HG03139 (cell line): ENCODE measurements around the gene SEMA5A.
A peak's percentile ranks its signal among the peaks of the same experiment; 100 is the strongest.

Source experiments
- ATAC-seq: cut with Tn5 transposase; IDR thresholded peaks from one replicate; pipeline ENCODE4 v1.9.1; 2021; ENCODE audit not compliant: unreplicated experiment

The SEMA5A gene

DNA sequence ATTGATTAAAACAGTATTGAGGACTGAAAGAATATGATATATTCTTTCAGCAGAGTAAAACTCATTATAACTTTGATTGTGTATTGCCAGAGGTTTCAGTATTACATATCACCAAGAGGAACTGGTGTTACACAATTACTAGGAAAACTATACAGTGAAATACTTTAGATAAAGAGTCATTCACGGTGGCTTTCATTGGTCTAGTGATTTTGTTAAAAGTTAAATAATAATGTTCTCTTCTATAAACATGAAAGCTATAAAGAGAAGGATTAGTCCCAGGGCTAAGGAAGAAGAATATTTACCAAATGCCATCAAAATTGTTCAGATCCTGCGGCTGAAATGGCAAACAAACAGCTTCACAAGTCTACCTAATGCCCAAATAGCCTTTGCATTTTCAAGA, 306.2 kb downstream of the SEMA5A start:
- no peak for ATAC-seq

DNA sequence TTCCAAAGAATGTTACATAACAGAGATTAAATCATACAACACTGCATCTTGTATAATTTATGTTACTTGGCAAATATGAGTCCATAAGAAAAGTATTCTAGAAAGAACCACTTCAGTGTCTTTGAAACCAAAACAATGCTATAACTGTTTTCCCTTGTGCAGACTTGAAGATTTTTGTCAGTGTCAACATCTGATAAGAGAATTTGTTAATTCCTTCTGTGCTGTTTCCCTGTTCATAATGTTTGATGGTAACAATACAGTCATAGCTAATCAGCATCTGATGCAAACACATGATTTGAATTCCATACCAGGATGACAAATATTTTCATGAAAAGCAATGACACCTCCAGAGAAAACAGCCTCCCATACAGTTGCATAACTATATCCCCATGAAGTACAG, 306.8 kb downstream of the SEMA5A start:
- no peak for ATAC-seq

DNA sequence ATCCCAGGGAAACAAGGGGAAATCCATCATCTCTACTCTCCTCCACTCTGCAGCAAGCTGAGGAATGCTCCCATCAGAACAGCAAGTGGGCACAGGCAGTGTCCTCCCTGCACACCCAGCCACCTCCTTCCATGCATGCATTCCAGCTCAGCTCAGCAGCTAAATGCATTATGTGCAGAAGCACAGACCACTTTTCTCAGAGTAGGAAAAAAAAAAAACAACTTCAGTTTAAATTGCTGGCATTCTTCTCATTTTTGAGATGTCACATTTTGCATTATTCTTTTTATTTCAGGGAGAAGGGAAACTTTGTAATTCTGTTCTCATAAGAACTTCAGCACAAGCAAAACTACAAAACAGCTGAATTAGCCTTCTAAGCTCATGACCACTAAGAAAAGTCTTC, 312.2 kb downstream of the SEMA5A start:
- ATAC-seq = no peak

DNA sequence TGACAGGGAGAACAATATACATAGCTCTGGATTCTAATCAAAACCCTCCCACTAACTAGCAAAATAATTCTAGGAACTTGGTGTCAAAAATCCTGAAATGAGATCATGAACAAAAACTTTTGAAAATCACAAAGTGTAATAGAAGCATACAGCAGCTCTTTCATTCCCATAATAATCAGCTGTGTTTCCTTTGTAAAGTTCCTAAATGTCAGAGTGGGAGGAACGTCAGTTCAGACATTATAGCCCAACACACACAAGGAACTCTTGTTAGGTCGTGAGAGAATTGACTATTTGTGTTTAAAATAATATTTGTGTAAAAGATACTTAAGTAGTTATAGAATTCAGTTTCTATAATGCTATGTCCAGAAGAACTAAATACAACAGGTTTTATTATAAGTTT, 312.8 kb downstream of the SEMA5A start:
- ATAC-seq = no peak

DNA sequence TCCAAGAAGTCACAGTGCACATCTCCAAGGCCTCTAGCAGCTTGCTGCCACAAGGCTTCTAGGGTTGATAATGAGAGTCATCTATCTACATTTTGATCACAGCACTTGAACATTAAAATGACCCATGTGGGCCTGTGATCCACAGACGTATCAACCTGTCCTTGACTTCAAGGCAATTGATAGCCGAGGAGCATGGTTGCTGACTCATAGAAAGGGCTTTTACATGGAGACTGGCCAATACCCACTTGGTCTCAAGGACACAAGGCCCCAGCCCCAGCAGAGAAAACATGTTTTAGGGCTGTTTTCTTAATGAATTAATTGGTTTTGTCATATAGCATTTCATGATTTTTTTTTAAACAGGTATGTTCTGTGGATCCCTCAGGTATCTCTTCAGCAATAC, 314.0 kb downstream of the SEMA5A start:
- ATAC-seq = no peak

DNA sequence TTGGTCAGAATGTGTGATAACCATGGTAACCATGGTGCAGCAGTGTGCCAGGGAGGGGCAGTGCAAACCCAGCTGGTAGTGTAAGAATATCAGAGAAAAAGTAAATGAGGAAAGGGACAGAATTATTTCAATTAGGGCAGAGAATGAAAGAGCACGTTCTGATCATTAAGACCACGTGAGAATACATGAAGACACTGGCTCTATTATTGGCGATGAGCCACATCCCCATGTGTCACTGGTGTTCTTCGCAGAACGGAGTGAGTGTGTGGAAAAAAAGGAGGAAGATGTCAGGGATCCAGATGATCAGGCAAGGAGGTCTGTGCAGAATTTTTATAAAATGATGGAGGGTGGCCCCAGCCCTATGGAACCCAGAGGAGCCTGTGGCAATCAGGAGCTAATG, 315.5 kb downstream of the SEMA5A start:
- no peak for ATAC-seq

DNA sequence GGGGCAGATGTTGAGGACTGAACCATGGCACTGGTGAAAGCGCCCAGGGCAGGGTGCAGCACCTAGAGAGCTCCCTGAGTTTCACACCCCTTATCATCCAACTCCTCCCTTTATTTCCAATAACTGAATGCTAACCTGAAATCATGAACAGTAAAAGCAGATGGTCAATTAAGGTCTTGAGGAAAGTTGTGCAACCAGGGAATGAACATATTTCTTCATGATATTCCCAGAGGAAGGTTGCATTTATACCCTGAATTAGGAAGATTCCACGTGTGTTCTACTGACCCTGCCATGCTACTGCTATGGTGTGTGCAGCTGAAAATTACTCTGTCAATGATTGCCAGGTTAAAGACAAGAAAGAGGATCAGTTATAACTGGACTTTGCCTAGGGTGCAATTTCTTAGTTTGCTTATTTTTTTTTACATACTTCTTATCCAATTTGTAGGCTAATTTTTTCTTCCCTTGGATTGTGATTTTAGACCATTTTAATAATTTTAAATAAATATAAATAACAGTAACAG, 319.8 kb downstream of the SEMA5A start:
- no peak for ATAC-seq

DNA sequence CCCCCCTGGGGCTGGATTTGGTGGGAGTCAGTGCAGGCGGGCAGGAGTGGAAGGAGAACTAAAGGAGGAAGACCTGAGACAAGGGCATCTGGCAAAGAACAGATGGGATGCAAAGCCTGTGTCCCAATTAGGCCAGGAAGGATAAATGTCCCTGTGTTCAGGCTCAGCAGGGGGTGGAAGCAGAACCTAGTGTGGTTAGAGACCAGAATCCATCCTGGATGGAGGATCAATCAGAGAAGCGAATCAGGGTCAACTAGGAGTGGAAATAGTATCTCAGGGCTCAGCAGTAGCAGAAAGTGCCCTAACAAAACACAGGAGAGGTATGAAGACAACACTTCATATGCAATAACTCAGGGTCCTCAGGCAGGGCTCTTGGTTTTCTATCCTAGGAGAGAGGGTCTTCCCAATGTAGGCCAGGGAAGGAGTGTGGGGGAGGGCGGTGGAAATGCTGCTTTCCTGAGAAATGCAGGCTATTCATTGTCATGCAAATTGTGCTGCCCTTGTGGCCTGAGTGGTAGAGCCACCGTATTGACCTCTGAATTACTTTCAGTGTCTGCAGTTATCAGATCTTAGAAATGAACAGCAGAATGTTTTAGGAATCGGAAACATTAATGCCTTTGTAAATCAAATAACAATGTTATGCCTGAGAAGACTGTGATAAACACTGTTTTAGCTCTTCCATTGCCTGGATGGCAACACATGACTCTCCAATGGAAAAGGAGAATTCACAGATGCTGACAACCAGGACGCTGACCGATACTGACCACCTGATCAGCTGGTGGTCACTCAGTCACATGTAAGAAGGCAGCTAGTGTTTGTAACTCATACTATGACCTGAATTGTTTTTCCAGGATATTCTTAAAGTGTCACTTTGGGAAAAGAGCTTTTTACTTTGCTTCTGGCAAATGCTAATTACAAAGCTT, 323.6 kb downstream of the SEMA5A start:
- no peak for ATAC-seq

DNA sequence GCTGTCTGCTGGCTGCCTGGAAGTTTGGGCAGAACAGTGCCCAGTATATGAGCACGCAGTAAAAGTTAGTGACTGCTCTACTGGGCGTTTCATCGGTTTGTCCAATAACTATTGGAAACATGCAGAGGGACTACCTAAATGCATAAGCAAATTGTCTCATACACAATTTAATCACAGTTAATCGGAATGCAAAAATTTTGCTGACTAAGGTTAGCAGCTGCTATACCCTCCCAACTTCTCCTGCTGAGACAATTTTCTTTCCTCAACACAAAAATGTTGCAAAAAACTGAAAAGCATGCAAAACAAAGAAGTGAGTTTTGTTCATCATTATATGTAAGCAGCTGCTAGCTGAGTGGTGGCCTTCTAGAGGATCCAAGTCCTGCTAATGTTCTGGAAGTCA, 327.5 kb downstream of the SEMA5A start:
- ATAC-seq = no peak

DNA sequence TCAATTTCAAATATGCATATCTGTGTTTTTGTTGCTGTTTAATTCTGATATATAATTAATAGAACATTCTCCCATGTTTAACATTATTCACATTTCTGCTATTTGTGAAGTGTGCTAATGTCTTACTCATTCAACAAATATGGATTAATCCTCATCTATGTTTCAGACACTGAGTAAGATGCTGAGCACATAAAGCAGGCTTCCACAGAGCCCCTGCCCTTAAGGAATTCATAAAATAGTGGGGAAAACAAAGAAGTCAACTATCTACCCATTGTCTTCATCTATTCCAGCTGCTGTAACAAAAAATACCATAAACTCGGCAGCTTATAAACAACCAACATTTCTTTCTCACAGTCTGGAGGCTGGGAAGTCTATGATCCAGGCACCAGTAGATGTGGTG, 333.3 kb downstream of the SEMA5A start:
- ATAC-seq = no peak

DNA sequence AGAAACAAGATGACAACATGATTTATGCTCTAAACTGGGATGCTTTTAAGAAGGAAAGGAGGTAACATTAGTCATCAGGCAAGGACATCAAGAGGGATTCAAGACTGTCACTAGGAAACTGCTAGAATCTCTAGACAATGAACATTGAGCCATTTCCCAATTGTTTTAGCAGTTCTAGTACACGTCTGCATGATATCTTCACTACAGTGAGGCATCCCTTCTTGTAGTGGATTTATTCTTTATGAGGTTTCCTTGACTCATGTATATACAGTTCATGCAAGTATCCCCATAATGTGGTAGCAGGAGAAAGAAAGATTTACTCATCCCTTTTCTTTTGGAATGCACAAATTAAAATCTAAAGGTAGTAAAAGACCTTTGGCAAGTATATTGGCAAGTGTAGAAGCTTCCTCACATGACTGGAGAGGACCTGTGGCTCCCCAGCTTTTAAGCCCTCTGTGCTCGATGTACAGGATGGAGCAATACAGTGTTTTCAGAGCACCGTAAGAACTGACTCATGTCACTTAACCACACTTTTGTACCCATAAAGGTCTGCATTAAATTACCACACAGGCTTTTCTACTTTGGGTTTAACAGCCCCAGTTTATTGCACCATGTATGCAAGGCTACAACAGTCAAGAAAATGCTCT, 335.9 kb downstream of the SEMA5A start:
- ATAC-seq = no peak

DNA sequence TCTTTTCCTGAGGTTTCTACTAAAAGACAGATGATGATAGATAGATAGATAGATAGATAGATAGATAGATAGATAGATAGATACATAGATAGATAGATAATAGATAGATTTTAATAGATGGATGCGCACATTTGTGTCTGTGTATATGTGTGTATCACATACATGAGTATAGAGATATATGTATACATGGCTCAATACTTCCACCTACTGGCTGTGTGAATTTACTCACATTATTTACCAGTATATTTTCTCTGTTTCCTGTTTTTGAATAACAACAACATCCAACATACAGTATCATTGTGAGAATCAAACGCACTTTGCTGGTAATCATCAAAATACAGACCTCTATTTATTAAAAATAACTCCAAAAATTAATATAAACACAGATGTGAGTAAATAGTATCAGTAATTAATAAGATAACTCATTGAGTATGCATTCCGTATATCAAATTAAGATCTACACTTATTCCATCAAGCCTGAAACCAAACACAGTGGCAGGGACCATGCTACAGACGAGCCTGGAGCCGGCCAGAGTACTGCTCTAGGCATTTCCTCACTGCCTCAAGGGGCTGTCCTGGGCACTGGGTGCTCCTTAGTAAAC, 338.0 kb downstream of the SEMA5A start:
- ATAC-seq = peak; percentile 78

DNA sequence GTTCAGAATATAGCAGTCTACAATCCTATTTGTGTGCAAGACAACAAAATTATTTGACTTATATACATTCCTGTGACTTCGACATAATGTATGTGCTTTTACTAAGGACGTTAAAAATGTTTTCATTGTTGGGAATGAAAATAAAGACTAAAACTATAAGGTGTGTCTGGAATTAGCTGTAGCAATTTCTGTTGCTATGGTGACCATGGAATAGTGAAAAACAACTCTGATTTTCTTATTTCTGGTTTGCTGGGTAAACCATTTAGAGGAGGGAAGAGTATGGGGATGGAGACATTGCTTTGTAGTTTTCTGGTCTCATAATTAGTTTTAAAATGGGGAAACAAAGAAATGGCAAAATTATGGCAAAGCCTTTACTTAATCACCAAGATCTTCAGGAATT, 343.2 kb downstream of the SEMA5A start:
- ATAC-seq = no peak

DNA sequence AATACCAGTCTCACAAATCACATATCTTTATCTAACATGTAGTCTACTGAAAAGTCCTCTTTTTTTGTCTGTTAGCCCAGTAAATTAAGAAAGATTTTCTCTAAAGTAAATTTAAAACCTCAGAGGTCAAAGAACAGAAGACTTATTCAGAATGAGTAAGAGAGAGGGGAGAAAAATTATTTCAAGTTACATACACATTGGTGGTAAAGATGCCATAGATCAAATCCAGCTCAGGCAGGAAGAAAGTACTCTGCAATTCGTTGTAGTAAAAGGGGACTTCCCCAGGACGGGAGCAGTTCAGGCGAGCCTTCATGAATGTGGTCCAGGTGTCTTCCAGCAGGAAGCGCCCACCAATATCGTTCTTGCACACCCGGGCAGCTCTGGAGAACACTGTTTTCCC, 344.1 kb downstream of the SEMA5A start:
- no peak for ATAC-seq

DNA sequence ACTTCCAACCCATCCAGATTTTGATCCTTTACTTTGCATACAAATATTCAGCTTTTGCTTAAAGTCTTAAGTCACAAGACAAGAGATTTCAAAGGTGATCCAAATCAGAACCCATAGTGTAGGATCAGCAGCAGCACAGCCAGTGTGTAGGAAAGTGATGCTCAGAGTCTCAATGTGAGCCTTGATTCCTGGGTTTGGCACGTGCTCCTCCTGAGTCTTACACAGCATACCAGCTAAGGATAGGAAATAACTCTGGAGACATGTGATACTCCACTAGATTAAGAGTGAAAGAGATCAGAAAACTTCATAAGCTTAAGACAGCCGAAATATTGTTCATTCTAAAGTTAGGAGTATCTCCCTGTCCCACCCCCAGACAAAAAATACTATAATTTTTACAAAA, 344.9 kb downstream of the SEMA5A start:
- no peak for ATAC-seq

DNA sequence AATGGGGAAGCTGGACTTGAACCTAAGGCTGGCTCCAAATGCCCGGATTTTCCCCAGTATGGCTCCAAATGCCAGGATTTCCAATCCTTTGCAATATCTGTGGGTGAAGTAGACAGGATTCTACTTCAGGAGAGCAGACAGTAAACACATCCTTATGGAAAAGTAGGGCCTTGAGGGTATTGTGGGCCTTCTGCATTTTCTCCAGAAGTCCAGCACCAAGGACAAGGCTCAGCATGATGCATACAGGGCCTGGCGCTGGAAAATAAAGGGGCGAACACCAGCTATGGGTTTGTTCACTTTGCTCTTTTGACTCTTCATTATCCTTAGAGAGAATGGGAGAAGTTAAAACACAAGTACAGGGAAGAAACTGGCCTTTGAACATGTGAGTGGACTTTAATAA, 347.5 kb downstream of the SEMA5A start:
- no peak for ATAC-seq

DNA sequence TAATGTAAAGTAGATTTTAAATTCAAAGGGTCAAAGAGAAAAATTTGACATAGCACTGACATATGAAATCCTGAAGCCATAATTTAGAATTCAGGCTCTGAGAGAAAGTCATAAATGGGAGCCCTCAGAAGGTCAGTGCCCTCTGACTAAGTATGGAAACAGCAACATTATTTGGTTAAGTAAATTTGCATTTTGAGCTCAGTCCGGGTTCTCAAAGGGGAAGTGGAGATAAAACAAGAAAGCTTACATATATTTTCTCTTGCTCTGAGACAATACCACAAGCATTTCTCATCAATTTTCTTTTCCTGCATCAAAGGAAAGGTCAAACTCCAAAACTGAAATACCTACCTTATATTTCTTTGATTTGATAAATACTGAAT, 348.0 kb downstream of the SEMA5A start:
- peak; percentile 83 for ATAC-seq

DNA sequence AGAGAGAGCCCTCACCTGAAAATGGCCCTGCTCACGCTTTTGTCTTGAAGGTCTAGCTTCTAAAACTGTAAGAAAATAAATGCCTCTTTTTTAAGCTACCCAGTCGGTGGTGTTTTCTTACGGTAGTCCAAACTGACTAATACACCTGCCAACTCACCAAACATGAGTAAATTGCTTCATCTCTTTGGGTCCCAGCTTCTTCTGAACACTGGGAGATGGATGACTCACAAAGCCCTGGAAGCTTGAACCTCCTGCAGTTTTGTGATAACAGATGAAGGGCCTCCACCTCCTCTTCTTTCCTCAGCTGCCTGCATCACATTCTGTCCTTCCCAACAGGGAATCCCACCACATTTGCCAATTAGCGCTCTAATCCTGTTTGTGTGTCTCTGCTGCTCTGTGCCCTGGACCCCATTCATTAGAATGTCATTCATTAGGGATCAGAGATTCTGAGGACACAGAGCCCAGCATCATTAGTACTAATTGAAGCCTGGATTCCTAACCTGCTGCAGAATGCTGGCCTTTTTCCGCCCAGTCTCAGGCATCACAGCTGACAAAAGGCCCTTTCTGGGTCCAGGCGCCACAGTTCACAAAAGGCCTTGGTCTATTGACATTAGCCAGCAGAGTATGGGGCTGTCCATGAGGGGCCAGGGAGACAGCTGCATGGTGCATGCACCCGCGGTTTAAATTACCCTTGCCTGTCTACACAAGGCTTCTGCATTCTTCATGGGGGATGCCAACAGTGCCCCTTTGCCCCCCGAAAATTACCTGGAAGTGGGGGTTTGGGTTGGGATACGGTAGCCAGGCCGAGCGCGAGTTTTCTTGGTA, 349.3 kb downstream of the SEMA5A start:
- ATAC-seq = no peak

DNA sequence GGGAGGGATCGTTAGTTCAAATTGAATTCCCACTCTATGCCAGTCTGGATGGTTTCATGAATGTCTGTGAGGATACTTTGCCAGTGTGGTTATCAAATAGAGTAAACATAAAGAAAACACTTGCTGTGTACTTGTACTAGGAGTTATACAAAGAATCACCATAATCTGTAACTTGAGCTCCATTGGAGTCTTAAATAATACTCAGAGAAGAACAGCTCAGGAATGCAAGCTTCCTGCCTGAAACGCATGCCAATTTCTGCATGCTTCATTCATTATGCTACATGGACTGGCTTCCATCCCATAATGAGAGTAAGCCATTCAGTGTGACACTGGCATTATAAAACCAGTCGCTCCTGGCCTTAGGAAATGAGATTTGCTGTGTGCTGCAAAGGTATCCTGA, 351.4 kb downstream of the SEMA5A start:
- no peak for ATAC-seq

DNA sequence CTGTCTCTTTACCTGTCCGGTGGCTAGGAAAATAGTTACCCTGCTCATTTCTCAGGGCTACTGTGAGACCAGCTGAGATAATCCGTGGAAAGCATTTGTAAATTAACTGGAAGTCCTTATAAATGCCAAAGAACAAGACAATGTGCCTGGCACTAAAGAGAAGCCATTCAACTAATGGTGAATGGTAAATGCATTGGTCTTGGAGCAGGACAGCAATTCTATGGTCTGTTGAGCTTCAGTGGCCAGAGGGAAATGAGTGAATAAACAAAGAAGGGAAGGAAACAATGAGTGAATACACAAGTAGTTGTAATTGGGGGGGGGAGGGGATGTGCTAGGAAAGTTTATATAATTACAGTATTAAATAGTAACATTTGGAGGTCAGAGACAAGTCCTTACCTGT, 353.6 kb downstream of the SEMA5A start:
- no peak for ATAC-seq

DNA sequence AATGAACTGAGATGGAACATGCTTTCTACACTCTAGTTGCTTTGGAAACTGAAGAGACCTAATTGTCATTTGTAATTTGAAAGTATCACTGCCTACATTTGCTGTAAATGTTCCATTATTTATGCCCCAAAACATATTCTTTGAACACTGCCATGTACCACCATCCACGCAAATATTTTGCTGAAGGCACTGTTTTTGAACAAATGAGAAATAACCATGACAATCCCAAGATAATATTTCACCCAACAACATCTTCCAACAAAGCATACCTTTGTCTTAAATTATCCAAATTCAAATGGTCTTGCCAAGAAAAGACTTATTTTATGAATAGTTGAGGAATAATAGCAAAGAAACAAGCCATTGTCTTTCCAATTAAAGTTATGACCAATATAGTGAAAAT, 356.2 kb downstream of the SEMA5A start:
- no peak for ATAC-seq
